ENCODE data around the gene COMMD2. TPM values are rescaled to one million over a fixed set of nuclear protein-coding genes. Genes with fewer than 3 reads are reported as not detected.

Gene COMMD2
- total RNA-seq, 4 donors from 2014 or later, result 11.1 to 29.2 (median 22.1) TPM

DNA sequence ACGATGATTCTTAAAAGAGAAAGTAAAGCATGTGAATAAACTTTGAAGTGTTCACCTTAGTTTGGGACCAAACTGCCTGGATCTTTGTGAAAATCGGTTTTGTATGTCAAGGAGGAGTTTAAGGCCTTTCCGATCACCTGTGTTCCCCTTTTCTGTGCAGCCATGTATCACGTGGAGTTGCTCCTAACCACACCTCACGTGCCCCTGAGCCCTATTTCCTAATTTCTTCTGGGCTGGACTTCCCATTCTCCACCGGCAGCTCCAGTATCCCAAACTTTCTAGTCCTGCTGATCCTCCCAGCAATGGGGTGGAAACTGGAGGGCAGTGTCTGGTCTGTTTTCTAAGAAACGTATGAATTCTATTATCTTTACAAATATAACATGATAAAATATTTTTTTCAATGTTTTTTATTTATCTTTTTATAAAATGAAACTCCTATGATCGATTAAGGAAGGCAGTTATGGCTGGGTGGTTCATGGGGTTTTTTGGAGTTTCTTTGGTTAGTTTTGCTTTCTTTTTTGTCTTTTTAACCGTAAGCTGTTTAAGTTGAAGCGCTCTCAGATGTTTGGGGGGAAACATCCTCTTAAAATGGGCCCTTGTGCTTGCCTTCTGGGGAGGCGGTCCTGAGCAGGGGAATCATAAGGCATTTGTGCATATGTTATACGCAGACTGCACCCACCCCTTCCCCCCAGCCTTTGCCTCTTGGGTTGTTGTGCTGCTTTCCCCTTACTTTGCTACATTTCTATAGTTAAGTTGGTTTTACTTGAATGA lies 50.9 kb downstream of the COMMD2 start:
- Histone ChIP-seq H3K36me3 (no peaks in the 10 kb centered on the region), H3K4me1 (no peaks in the 10 kb centered on the region), H3K27me3 (no peaks in the 10 kb centered on the region), H3K4me3 (no peak overlapping the region), H3K27ac (peak overlapping the region in 1 of 4 donors; percentile 27), H3K9me3 (peaks cover 0 to 18% (median 8%) of the 10 kb centered on the region in 3 donors)
- WGBS, 2 donors, result 73 to 75% methylated on average over 12 of the region's 12 CpGs
- intact Hi-C loops (cut with DNase I), result no loop called here
- DNase-seq, result no peak
- TF ChIP-seq, protein P1, sequence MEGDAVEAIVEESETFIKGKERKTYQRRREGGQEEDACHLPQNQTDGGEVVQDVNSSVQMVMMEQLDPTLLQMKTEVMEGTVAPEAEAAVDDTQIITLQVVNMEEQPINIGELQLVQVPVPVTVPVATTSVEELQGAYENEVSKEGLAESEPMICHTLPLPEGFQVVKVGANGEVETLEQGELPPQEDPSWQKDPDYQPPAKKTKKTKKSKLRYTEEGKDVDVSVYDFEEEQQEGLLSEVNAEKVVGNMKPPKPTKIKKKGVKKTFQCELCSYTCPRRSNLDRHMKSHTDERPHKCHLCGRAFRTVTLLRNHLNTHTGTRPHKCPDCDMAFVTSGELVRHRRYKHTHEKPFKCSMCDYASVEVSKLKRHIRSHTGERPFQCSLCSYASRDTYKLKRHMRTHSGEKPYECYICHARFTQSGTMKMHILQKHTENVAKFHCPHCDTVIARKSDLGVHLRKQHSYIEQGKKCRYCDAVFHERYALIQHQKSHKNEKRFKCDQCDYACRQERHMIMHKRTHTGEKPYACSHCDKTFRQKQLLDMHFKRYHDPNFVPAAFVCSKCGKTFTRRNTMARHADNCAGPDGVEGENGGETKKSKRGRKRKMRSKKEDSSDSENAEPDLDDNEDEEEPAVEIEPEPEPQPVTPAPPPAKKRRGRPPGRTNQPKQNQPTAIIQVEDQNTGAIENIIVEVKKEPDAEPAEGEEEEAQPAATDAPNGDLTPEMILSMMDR (IDR thresholded peaks at IDR 0.05), result no peak
- TF ChIP-seq POLR2A (IDR thresholded peaks at IDR 0.05), result no peak

Small RNA genes lying within 50 kb of the gene (small RNA-seq; reads per million reads assigned to genes)
- gene RNU6-507P, result 0 reads per million in 4 donors

Other genes with a start within 250 kb of the COMMD2 start
- 100 to 1,000 TPM in 1 of 4 donors, 10 to 100 TPM in 3; 35.7 to 116 (median 39.6) TPM for gene WWTR1, start 94.5 kb downstream of the COMMD2 start, total RNA-seq
- not detected for gene ANKUB1, start 40.1 kb upstream of the COMMD2 start, total RNA-seq
- gene RNF13, start 60.7 kb upstream of the COMMD2 start, total RNA-seq, result 10 to 100 TPM; 17.4 to 70.4 (median 45.8) TPM
- 10 to 100 TPM in 3 of 4 donors, 1 to 10 TPM in 1; 7.8 to 39.3 (median 26.6) TPM for gene PFN2, start 218.4 kb upstream of the COMMD2 start, total RNA-seq

Measured in esophagus squamous epithelium (tissue), 5 donors.